HG03095 (cell line): ENCODE data around the gene LCE3C.
"Not testable (repeated sequence)": the region's sequence is repeated elsewhere in the genome, so short reads cannot be mapped to it uniquely, and the experiment has no call there.

Experiments used
- ATAC-seq: cut with Tn5 transposase; IDR thresholded peaks from one replicate; pipeline ENCODE4 v1.9.1; 2021; ENCODE audit warnings: moderate library complexity; ENCODE audit not compliant: unreplicated experiment

Gene LCE3C

GRCh38 chr1:152599934-152600333 is at the start of gene LCE3C:
Gene LCE3C, plus strand, starts transcription at chr1:152600234. Its CDS starts 498 bp downstream, at chr1:152600732.
- no peak for ATAC-seq

GRCh38 chr1:152565115-152565514 is 34.9 kb upstream of the LCE3C start:
- ATAC-seq = no peak

- no peak for ATAC-seq
These were observed 34.4 kb upstream of the LCE3C start for GRCh38 chr1:152565535-152566215.

- no peak for ATAC-seq
These were observed 33.4 kb upstream of the LCE3C start, which contains the start of gene LCE3E for GRCh38 chr1:152566681-152567080. Gene LCE3E, minus strand, starts transcription at chr1:152566780. Its CDS starts 572 bp downstream, at chr1:152566208.

- peak; percentile 50 for ATAC-seq
These were observed 22.9 kb upstream of the LCE3C start for GRCh38 chr1:152577168-152577567.

GRCh38 chr1:152579526-152579925 is 20.5 kb upstream of the LCE3C start:
- ATAC-seq = not testable (repeated sequence)

- no peak for ATAC-seq
These were observed 19.6 kb upstream of the LCE3C start, which contains the start of gene LCE3D for GRCh38 chr1:152580433-152580832. Gene LCE3D, minus strand, starts transcription at chr1:152580516. Its CDS starts 580 bp downstream, at chr1:152579936.

GRCh38 chr1:152582647-152583046 is 17.4 kb upstream of the LCE3C start:
- ATAC-seq = no peak

GRCh38 chr1:152585586-152585985 is 14.4 kb upstream of the LCE3C start:
- ATAC-seq = no peak

- no peak for ATAC-seq
These were observed 3.0 kb upstream of the LCE3C start for GRCh38 chr1:152596986-152597385.

- no peak for ATAC-seq
These were observed 13.5 kb downstream of the LCE3C start, which contains the start of gene LCE3B for GRCh38 chr1:152613511-152613910. Gene LCE3B, plus strand, starts transcription at chr1:152613811. Its CDS starts 0 bp downstream, at chr1:152613811.

- no peak for ATAC-seq
These were observed 22.0 kb downstream of the LCE3C start for GRCh38 chr1:152621993-152622392.

GRCh38 chr1:152622803-152623202 is 22.8 kb downstream of the LCE3C start, which contains the start of gene LCE3A:
Gene LCE3A, minus strand, starts transcription at chr1:152623103. Its CDS starts 0 bp downstream, at chr1:152623103.
- no peak for ATAC-seq

- no peak for ATAC-seq
These were observed 23.3 kb downstream of the LCE3C start for GRCh38 chr1:152623203-152623844.

GRCh38 chr1:152626744-152627143 is 26.7 kb downstream of the LCE3C start:
- no peak for ATAC-seq

GRCh38 chr1:152630596-152630995 is 30.6 kb downstream of the LCE3C start:
- no peak for ATAC-seq

- no peak for ATAC-seq
These were observed 40.3 kb downstream of the LCE3C start for GRCh38 chr1:152640351-152640750.

GRCh38 chr1:152643945-152644344 is 43.9 kb downstream of the LCE3C start:
- no peak for ATAC-seq

GRCh38 chr1:152645146-152645545 is 45.1 kb downstream of the LCE3C start:
- no peak for ATAC-seq

- no peak for ATAC-seq
These were observed 46.6 kb downstream of the LCE3C start for GRCh38 chr1:152646656-152647055.
